Testis (tissue), 2 donors: ENCODE measurements around the gene CABP2.

Experiments used
- CTCF ChIP-seq, 3 experiments: fragments of 450-650 bp in 2 of 3; fragments of 200-600 bp in 1 of 3; sonication (generic) in 1 of 3; IDR thresholded peaks; one replicate each; pipeline ENCODE4 v1.5.1; 2016 to 2019; ENCODE audit warnings: antibody characterized with exemption in 3 of 3, mild to moderate bottlenecking in 2 of 3, moderate library complexity in 1 of 3
- POLR2A ChIP-seq: fragments of 450-650 bp; IDR thresholded peaks from one replicate; pipeline ENCODE4 v1.6.1; 2017; ENCODE audit warnings: antibody characterized with exemption, mild to moderate bottlenecking, moderate library complexity

- TF ChIP-seq CTCF (IDR thresholded peaks at IDR 0.05) (no peak), POLR2A (no peak)
Measured at GRCh38 chr11:67507864-67508485, 15.3 kb downstream of the CABP2 start, which contains the start of gene CDK2AP2.
